ENCODE measurements around the gene TBC1D22A. TPM values are rescaled to one million over a fixed set of nuclear protein-coding genes. Genes with fewer than 3 reads are reported as not detected.
A peak's percentile ranks its signal among the peaks of the same experiment; 100 is the strongest.

TBC1D22A gene
- total RNA-seq, 2 donors from 2014 or later: 11.5 to 15.4 TPM

GRCh38 chr22:47148956-47149728, 386.7 kb downstream of the TBC1D22A start:
- Histone ChIP-seq H3K9me3 (no peaks in the 10 kb centered on the region), H3K27me3 (no peaks in the 10 kb centered on the region), H3K4me1 (peaks cover 0 to 19% of the 10 kb centered on the region in 2 donors), H3K4me3 (no peak overlapping the region), H3K27ac (peak overlapping the region in 1 of 2 donors; percentile 20), H3K36me3 (no peaks in the 10 kb centered on the region)
- TF ChIP-seq, protein P1, sequence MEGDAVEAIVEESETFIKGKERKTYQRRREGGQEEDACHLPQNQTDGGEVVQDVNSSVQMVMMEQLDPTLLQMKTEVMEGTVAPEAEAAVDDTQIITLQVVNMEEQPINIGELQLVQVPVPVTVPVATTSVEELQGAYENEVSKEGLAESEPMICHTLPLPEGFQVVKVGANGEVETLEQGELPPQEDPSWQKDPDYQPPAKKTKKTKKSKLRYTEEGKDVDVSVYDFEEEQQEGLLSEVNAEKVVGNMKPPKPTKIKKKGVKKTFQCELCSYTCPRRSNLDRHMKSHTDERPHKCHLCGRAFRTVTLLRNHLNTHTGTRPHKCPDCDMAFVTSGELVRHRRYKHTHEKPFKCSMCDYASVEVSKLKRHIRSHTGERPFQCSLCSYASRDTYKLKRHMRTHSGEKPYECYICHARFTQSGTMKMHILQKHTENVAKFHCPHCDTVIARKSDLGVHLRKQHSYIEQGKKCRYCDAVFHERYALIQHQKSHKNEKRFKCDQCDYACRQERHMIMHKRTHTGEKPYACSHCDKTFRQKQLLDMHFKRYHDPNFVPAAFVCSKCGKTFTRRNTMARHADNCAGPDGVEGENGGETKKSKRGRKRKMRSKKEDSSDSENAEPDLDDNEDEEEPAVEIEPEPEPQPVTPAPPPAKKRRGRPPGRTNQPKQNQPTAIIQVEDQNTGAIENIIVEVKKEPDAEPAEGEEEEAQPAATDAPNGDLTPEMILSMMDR (IDR thresholded peaks at IDR 0.05): no peak
- DNase-seq (ENCODE audit: low spot score): no peak

DNA sequence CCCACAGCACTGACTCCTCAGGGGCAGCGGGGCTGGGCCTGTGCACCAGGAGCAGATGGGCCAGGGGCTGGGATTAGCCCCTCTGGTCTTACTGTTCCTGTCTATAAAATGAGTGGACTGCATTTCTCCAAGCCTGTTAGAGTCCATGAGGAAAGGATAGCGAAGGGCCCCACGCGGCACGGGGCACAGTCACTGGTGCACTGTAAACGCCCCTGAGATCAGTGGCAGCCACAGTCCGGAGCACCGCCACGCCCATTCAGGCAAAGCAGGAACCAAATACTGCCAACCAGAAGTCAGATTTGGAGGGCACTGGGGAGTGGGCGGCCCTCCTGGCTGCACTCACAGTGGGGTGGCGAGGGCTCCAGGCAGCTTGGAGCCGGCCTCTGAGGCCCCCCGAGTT, 387.5 kb downstream of the TBC1D22A start:
- no peaks in the 10 kb centered on the region for H3K27me3 ChIP-seq
- H3K4me1 ChIP-seq: peaks cover 0 to 28% of the 10 kb centered on the region in 2 donors
- H3K9me3 ChIP-seq: no peaks in the 10 kb centered on the region
- H3K36me3 ChIP-seq: no peaks in the 10 kb centered on the region
- no peak for DNase-seq (ENCODE audit: low spot score)
- no peak overlapping the region for H3K4me3 ChIP-seq
- no peak overlapping the region for H3K27ac ChIP-seq
- TF ChIP-seq, protein P1 (IDR thresholded peaks at IDR 0.05): no peak

DNA sequence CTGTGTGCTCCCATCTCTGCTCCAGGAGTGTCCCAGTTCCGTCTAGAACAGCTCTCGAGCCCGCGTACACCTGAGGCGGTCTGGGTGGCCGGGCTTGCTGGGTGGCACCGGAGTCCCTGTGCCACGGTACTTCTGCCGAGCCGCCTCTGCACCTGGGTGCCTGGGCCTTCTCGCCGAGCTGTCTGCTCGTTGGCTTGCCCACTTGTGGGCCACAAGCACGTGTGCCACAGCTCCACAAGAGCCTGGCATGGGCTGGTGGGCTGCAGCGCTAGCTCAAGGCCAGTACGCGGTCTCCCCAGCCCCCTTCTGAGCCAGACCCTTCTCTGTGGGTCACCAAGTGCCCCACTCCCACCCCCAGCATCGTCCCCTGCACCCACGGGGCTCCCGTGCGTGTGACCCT, 388.0 kb downstream of the TBC1D22A start:
- no peak for DNase-seq (ENCODE audit: low spot score)
- TF ChIP-seq, protein P1 (IDR thresholded peaks at IDR 0.05): no peak
- H3K9me3 ChIP-seq: no peaks in the 10 kb centered on the region

DNA sequence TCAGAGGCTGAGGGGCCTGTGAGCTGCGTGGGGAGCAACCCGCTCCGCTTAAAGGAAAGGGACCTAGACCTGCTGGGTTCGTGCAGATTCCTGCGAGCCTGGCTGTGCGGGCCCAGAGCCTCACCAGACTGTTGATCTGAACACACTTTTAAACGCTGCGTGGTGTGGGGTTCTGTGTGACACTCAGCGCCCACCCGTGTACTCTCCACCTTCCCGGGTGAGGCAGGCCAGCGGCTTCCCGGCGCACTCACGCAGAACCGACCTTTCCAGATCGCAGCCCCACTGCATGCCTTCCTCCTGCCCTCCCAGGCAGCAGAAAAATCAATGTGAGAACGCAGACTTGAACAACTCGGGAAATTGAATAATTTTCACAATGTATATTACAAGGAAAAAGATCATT, 388.6 kb downstream of the TBC1D22A start:
- Histone ChIP-seq H3K27ac (no peak overlapping the region), H3K4me3 (no peak overlapping the region), H3K9me3 (no peaks in the 10 kb centered on the region), H3K4me1 (peaks cover 0 to 35% of the 10 kb centered on the region in 2 donors), H3K36me3 (no peaks in the 10 kb centered on the region), H3K27me3 (no peaks in the 10 kb centered on the region)
- DNase-seq (ENCODE audit: low spot score): no peak
- TF ChIP-seq, protein P1 (IDR thresholded peaks at IDR 0.05): no peak

More for the DNA sequence above, 388.0 kb downstream of the TBC1D22A start:
- Histone ChIP-seq H3K36me3 (no peaks in the 10 kb centered on the region), H3K27me3 (no peaks in the 10 kb centered on the region), H3K27ac (no peak overlapping the region), H3K4me1 (peaks cover 0 to 32% of the 10 kb centered on the region in 2 donors), H3K4me3 (no peak overlapping the region)

DNA sequence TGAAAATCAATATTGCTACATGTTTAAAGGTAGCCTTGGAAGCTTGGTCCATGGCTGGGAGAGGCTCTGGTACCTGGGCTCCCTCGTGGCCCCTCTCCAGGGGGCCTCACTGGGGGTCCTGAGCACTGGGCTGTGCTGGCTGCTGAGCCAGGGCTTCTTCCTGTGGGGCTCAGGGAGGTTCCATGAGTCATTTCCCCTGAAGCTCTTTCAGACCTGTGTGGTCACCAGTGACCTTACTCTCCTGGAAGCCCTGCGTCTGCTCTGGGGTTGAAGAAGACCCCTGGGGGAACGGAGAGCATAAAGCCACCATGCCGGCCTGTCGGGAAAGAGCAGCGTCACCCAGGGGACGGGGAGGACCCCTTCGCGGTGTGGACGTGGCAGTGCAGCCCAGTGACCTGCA, 389.0 kb downstream of the TBC1D22A start:
- Histone ChIP-seq H3K27ac (no peak overlapping the region), H3K4me1 (peaks cover 0 to 35% of the 10 kb centered on the region in 2 donors), H3K36me3 (no peaks in the 10 kb centered on the region), H3K9me3 (no peaks in the 10 kb centered on the region), H3K27me3 (no peaks in the 10 kb centered on the region), H3K4me3 (no peak overlapping the region)
- TF ChIP-seq, protein P1 (IDR thresholded peaks at IDR 0.05): no peak
- DNase-seq (ENCODE audit: low spot score): no peak

All from right atrium auricular region (tissue), 2 donors.